ENCODE measurements around the gene GMIP. TPM values are rescaled to one million over a fixed set of nuclear protein-coding genes. Genes with fewer than 3 reads are reported as not detected.

The GMIP gene
- total and polyA plus RNA-seq, 2 experiments from 2014 or later: 5.1 to 22.1 TPM

- TF ChIP-seq EZH2phosphoT487 (IDR thresholded peaks at IDR 0.05; ENCODE audit: unreplicated experiment): no peak
- no peak for TF ChIP-seq EZH2 (IDR thresholded peaks at IDR 0.05; ENCODE audit: low read depth, unreplicated experiment)
- no peak for TF ChIP-seq STAT1 (IDR thresholded peaks at IDR 0.05; ENCODE audit: unreplicated experiment)
- no peak for TF ChIP-seq CTCF (conservative IDR thresholded peaks at IDR 0.05; ENCODE audit: low read depth in 2 of 2)
- TF ChIP-seq ZNF114 (CRISPR knock-in tag; IDR thresholded peaks at IDR 0.05): no peak
- no peak for TF ChIP-seq REST (IDR thresholded peaks at IDR 0.05; ENCODE audit: unreplicated experiment)
- no peak for TF ChIP-seq JUNB (IDR thresholded peaks at IDR 0.05; ENCODE audit: unreplicated experiment)
- no peak for TF ChIP-seq CREB1 (CRISPR knock-in tag; IDR thresholded peaks at IDR 0.05; ENCODE audit: low read depth)
- H3K4me2 ChIP-seq: no peak overlapping the region
- no peak overlapping the region for H3K4me3 ChIP-seq
- peaks cover 34% of the 10 kb centered on the region for H3K79me2 ChIP-seq (replicated peaks; ENCODE audit: insufficient read depth)
- no peak overlapping the region for H3K27ac Mint-ChIP-seq
- no peak for ATAC-seq
- H3F3A ChIP-seq (replicated peaks; ENCODE audit: low read depth): peaks cover 6% of the 10 kb centered on the region; the same call in 1 of the 2 replicates
- peaks cover 10% of the 10 kb centered on the region for H3K27me3 Mint-ChIP-seq (ENCODE audit: insufficient read depth, low read depth, poor library complexity)
- DNase-seq (ENCODE audit: low spot score): no peak
- H3K36me3 ChIP-seq (ENCODE audit: insufficient read depth): peaks cover 28% of the 10 kb centered on the region; the same call in 1 of the 2 replicates
- no peaks in the 10 kb centered on the region for H3K9me3 Mint-ChIP-seq
- no peaks in the 10 kb centered on the region for H3K27me3 ChIP-seq (ENCODE audit: insufficient read depth)
- H3K4me1 Mint-ChIP-seq: peaks cover 13% of the 10 kb centered on the region
- peaks cover 14% of the 10 kb centered on the region; the same call in 1 of the 2 replicates for H4K20me1 ChIP-seq (replicated peaks; ENCODE audit: insufficient read depth)
- no peak overlapping the region for H2AFZ ChIP-seq
- H3K9me2 ChIP-seq (ENCODE audit: insufficient read depth): no peaks in the 10 kb centered on the region
- H3K4me3 Mint-ChIP-seq: no peak overlapping the region
- H3K36me3 Mint-ChIP-seq (ENCODE audit: low read depth): peaks cover 77% of the 10 kb centered on the region
- no peak overlapping the region for H3K27ac ChIP-seq (ENCODE audit: low read depth)
- peaks cover 5% of the 10 kb centered on the region for H3K4me1 ChIP-seq (ENCODE audit: insufficient read depth)
Measured at GRCh38 chr19:19657397-19657783, 13.9 kb upstream of the GMIP start.

GRCh38 chr19:19656451-19657396 lies 13.3 kb upstream of the GMIP start:
- Histone ChIP-seq H3K27ac (ENCODE audit: low read depth) (no peak overlapping the region), H4K20me1 (replicated peaks; ENCODE audit: insufficient read depth) (peaks cover 10% of the 10 kb centered on the region; the same call in 1 of the 2 replicates), H3F3A (replicated peaks; ENCODE audit: low read depth) (0 out of 2 replicates have a peak, but pooled peaks cover 2% of the 10 kb centered on the region), H3K9me2 (ENCODE audit: insufficient read depth) (no peaks in the 10 kb centered on the region), H3K4me1 (ENCODE audit: insufficient read depth) (no peaks in the 10 kb centered on the region), H3K79me2 (replicated peaks; ENCODE audit: insufficient read depth) (peaks cover 27% of the 10 kb centered on the region), H2AFZ (no peak overlapping the region), H3K27me3 (ENCODE audit: insufficient read depth) (no peaks in the 10 kb centered on the region), H3K4me3 (no peak overlapping the region), H3K36me3 (ENCODE audit: insufficient read depth) (peaks cover 30% of the 10 kb centered on the region; the same call in 1 of the 2 replicates), H3K4me2 (no peak overlapping the region)
- H3K4me3 Mint-ChIP-seq: no peak overlapping the region
- no peaks in the 10 kb centered on the region for H3K9me3 Mint-ChIP-seq
- ATAC-seq (no peak), DNase-seq (ENCODE audit: low spot score) (no peak)
- H3K36me3 Mint-ChIP-seq (ENCODE audit: low read depth): peaks cover 81% of the 10 kb centered on the region
- H3K27ac Mint-ChIP-seq: no peak overlapping the region
- H3K4me1 Mint-ChIP-seq: peaks cover 6% of the 10 kb centered on the region; the same call in 2 of the 3 replicates
- peaks cover 10% of the 10 kb centered on the region for H3K27me3 Mint-ChIP-seq (ENCODE audit: insufficient read depth, low read depth, poor library complexity)
- TF ChIP-seq REST (IDR thresholded peaks at IDR 0.05; ENCODE audit: unreplicated experiment): no peak
- no peak for TF ChIP-seq EZH2 (IDR thresholded peaks at IDR 0.05; ENCODE audit: low read depth, unreplicated experiment)
- TF ChIP-seq ZNF114 (CRISPR knock-in tag; IDR thresholded peaks at IDR 0.05): no peak
- no peak for TF ChIP-seq ETS1 (IDR thresholded peaks at IDR 0.05)
- no peak for TF ChIP-seq STAT1 (IDR thresholded peaks at IDR 0.05; ENCODE audit: unreplicated experiment)
- TF ChIP-seq EZH2phosphoT487 (IDR thresholded peaks at IDR 0.05; ENCODE audit: unreplicated experiment): no peak

All from GM23338 (cell line).